ENCODE measurements around the gene SLIT1. TPM values are rescaled to one million over a fixed set of nuclear protein-coding genes. Genes with fewer than 3 reads are reported as not detected.

SLIT1 gene
- polyA plus RNA-seq, 1 donor from 2014 or later, result 9.5 TPM

GRCh38 chr10:97197030-97197500 lies 11.3 kb upstream of the SLIT1 start:
- Histone ChIP-seq H3K79me2 (replicated peaks; ENCODE audit: insufficient read depth, low read length) (no peaks in the 10 kb centered on the region), H3K9ac (ENCODE audit: low read length) (no peak overlapping the region), H3K9me3 (ENCODE audit: low read length) (no peaks in the 10 kb centered on the region), H3K9me2 (ENCODE audit: insufficient read depth, low read length) (no peaks in the 10 kb centered on the region), H3K4me3 (ENCODE audit: low read length) (no peak overlapping the region), H2AFZ (ENCODE audit: low read depth, low read length) (no peak overlapping the region), H3K4me2 (ENCODE audit: low read length) (no peak overlapping the region), H3F3A (ENCODE audit: insufficient read depth, low read length, poor library complexity, severe bottlenecking) (no peaks in the 10 kb centered on the region), H3K36me3 (ENCODE audit: insufficient read depth, low read length) (no peaks in the 10 kb centered on the region), H3K27ac (ENCODE audit: low read length) (no peak overlapping the region), H3K27me3 (ENCODE audit: insufficient read depth, low read depth, low read length) (peaks cover 45% of the 10 kb centered on the region), H4K20me1 (ENCODE audit: insufficient read depth) (no peaks in the 10 kb centered on the region)
- TF ChIP-seq EP300 (conservative IDR thresholded peaks at IDR 0.05; ENCODE audit: poor library complexity, severe bottlenecking) (no peak), RAD21 (conservative IDR thresholded peaks at IDR 0.05) (no peak), EZH2 (IDR thresholded peaks at IDR 0.05; ENCODE audit: borderline replicate concordance, insufficient read depth, low read length, poor library complexity, severe bottlenecking) (no peak), CTCF (IDR thresholded peaks at IDR 0.05; ENCODE audit: poor library complexity, severe bottlenecking) (no peak), POLR2AphosphoS5 (IDR thresholded peaks at IDR 0.05) (no peak), MXI1 (conservative IDR thresholded peaks at IDR 0.05; ENCODE audit: poor library complexity, severe bottlenecking) (no peak), SMC3 (conservative IDR thresholded peaks at IDR 0.05; ENCODE audit: poor library complexity) (no peak), TAF1 (IDR thresholded peaks at IDR 0.05; ENCODE audit: low read depth) (no peak), REST (IDR thresholded peaks at IDR 0.05; ENCODE audit: borderline replicate concordance) (no peak)

- Histone ChIP-seq H3K36me3 (ENCODE audit: insufficient read depth, low read length) (no peaks in the 10 kb centered on the region), H3F3A (ENCODE audit: insufficient read depth, low read length, poor library complexity, severe bottlenecking) (no peaks in the 10 kb centered on the region), H3K9me2 (ENCODE audit: insufficient read depth, low read length) (no peaks in the 10 kb centered on the region), H3K9ac (ENCODE audit: low read length) (peak overlapping the region; percentile 3), H3K4me3 (ENCODE audit: low read length) (peak overlapping the region; percentile 55), H4K20me1 (ENCODE audit: insufficient read depth) (no peaks in the 10 kb centered on the region), H3K27me3 (ENCODE audit: insufficient read depth, low read depth, low read length) (peaks cover 45% of the 10 kb centered on the region), H3K9me3 (ENCODE audit: low read length) (no peaks in the 10 kb centered on the region), H3K79me2 (replicated peaks; ENCODE audit: insufficient read depth, low read length) (no peaks in the 10 kb centered on the region), H2AFZ (ENCODE audit: low read depth, low read length) (no peak overlapping the region), H3K4me2 (ENCODE audit: low read length) (no peak overlapping the region), H3K27ac (ENCODE audit: low read length) (no peak overlapping the region)
- no peak for TF ChIP-seq EP300 (conservative IDR thresholded peaks at IDR 0.05; ENCODE audit: poor library complexity, severe bottlenecking)
- no peak for TF ChIP-seq TAF1 (IDR thresholded peaks at IDR 0.05; ENCODE audit: low read depth)
- TF ChIP-seq CTCF (IDR thresholded peaks at IDR 0.05; ENCODE audit: poor library complexity, severe bottlenecking), result peak; percentile 68
- peak; percentile 52 for TF ChIP-seq RAD21 (conservative IDR thresholded peaks at IDR 0.05)
Observed at GRCh38 chr10:97196223-97197029, 10.7 kb upstream of the SLIT1 start.

Measured in neural cell (in vitro differentiated cells).